MM.1S (cell line): ENCODE measurements around the gene CAV3.
"Not testable (repeated sequence)": the region's sequence is repeated elsewhere in the genome, so short reads cannot be mapped to it uniquely, and the experiment has no call there.

Experiments used
- EZH2 ChIP-seq: fragments of 300-600 bp; sonication (generic); optimal IDR thresholded peaks from 2 replicates; pipeline ENCODE3; 2017; ENCODE audit warnings: low read depth, mild to moderate bottlenecking, antibody characterized with exemption, low read length, mixed read lengths
- TF ChIP-seq, protein P1 (sequence below): fragments of 300-600 bp; sonication (generic); IDR thresholded peaks from 2 replicates; pipeline ENCODE4 v1.5.1; 2016; ENCODE audit warnings: antibody characterized with exemption, low read length, mixed read lengths

DNA sequence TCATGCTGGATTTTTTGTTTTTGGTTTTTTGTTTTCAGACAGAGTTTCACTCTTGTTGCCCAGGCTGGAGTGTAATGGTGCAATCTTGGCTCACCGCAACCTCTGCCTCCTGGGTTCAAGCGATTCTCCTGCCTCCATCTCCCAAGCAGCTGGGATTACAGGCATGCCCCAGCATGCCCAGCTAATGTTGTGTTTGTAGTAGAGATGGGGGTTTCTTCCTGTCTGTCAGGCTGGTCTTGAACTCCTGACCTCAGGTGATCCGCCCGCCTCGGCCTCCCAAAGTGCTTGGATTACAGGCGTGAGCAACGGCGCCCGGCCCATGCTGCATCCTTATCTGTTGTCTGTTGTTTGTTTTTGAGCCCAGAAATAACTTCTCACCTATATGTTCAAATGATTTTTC, 42.3 kb upstream of the CAV3 start:
- TF ChIP-seq, protein P1, sequence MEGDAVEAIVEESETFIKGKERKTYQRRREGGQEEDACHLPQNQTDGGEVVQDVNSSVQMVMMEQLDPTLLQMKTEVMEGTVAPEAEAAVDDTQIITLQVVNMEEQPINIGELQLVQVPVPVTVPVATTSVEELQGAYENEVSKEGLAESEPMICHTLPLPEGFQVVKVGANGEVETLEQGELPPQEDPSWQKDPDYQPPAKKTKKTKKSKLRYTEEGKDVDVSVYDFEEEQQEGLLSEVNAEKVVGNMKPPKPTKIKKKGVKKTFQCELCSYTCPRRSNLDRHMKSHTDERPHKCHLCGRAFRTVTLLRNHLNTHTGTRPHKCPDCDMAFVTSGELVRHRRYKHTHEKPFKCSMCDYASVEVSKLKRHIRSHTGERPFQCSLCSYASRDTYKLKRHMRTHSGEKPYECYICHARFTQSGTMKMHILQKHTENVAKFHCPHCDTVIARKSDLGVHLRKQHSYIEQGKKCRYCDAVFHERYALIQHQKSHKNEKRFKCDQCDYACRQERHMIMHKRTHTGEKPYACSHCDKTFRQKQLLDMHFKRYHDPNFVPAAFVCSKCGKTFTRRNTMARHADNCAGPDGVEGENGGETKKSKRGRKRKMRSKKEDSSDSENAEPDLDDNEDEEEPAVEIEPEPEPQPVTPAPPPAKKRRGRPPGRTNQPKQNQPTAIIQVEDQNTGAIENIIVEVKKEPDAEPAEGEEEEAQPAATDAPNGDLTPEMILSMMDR: not testable (repeated sequence)
- TF ChIP-seq EZH2: not testable (repeated sequence)
